OCI-LY7 (cell line): ENCODE results near the gene CARD19.

Source experiments
- EZH2phosphoT487 ChIP-seq: fragments of 200-600 bp; sonication (generic); IDR thresholded peaks from 2 replicates; pipeline ENCODE4 v1.6.1; 2018; ENCODE audit warnings: low read depth, borderline replicate concordance, mild to moderate bottlenecking, mixed run types, antibody characterized with exemption, low read length, moderate library complexity, mixed read lengths
- TF ChIP-seq, protein P1 (sequence below): fragments of 200-600 bp; sonication (generic); conservative IDR thresholded peaks from 2 replicates; pipeline ENCODE4 v1.5.1; 2014; ENCODE audit warnings: mild to moderate bottlenecking, antibody characterized with exemption, low read length, moderate library complexity, mixed read lengths

GRCh38 chr9:93072383-93072795 is 23.6 kb upstream of the CARD19 start:
- TF ChIP-seq, protein P1, sequence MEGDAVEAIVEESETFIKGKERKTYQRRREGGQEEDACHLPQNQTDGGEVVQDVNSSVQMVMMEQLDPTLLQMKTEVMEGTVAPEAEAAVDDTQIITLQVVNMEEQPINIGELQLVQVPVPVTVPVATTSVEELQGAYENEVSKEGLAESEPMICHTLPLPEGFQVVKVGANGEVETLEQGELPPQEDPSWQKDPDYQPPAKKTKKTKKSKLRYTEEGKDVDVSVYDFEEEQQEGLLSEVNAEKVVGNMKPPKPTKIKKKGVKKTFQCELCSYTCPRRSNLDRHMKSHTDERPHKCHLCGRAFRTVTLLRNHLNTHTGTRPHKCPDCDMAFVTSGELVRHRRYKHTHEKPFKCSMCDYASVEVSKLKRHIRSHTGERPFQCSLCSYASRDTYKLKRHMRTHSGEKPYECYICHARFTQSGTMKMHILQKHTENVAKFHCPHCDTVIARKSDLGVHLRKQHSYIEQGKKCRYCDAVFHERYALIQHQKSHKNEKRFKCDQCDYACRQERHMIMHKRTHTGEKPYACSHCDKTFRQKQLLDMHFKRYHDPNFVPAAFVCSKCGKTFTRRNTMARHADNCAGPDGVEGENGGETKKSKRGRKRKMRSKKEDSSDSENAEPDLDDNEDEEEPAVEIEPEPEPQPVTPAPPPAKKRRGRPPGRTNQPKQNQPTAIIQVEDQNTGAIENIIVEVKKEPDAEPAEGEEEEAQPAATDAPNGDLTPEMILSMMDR = no peak
- no peak for TF ChIP-seq EZH2phosphoT487
